Measurements from ENCODE around the gene SFMBT1.
A peak's percentile ranks its signal among the peaks of the same experiment; 100 is the strongest.

Gene SFMBT1

DNA sequence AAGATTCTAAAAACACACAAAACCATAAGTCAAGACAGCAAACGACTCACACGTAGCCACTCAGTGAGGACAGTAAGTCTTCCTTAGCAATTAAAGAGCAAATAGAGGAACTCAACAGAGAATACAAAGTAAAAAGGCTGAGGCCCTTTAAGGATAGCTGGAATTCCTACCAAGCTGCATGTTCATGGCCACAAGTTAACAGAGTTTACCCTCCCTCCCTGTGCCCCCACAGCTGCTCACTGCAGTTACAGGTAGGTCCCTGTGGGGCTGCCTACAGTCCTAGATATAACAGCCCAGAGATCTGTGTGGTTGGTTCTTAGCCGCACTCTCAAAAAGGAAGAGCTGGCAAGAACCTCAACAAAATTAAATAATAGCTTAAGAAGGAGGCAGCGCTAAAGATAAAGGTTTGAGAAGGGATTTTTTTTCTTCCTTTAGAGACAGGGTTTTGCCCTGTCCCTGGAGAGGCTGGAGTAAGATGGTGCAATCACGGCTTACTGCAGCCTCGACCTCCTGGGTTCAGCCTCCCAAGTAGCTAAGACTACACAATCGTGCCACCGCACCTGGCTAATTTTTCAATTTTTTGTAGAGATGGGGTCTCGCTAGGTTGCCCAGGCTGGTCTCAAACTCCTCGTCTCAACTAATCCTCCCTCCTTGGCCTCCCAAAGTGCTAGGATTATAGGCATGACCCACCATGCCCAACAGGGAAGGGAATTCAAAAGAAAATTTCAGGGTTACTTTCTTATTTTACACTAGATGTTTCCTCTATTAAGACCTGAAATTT lies 19.3 kb downstream of the SFMBT1 start:
- Histone ChIP-seq H3K4me3 (ENCODE audit: low read depth, low read length) (no peak overlapping the region), H3K9me3 (ENCODE audit: control insufficient read depth, insufficient read depth, low read depth, low read length) (no peaks in the 10 kb centered on the region), H3K36me3 (ENCODE audit: control insufficient read depth in 2 of 2, insufficient read depth in 1 of 2, low read length in 2 of 2) (no peaks in the 10 kb centered on the region), H3K27ac (ENCODE audit: extremely low read depth, low read depth, low read length) (no peak overlapping the region; the same call in 1 of the 2 replicates), H3K4me1 (ENCODE audit: control insufficient read depth, insufficient read depth, low read length) (0 out of 2 replicates have a peak, but pooled peaks cover 10% of the 10 kb centered on the region)
- no peak for TF ChIP-seq GLI4 (tag by site-specific recombination; IDR thresholded peaks at IDR 0.05)
- peak; percentile 63 for TF ChIP-seq SCRT2 (tag by site-specific recombination; IDR thresholded peaks at IDR 0.05)
- no peak for TF ChIP-seq ZNF629 (tag by site-specific recombination; IDR thresholded peaks at IDR 0.05)
- no peak for TF ChIP-seq KLF8 (tag by site-specific recombination; IDR thresholded peaks at IDR 0.05)
- TF ChIP-seq, protein P1, sequence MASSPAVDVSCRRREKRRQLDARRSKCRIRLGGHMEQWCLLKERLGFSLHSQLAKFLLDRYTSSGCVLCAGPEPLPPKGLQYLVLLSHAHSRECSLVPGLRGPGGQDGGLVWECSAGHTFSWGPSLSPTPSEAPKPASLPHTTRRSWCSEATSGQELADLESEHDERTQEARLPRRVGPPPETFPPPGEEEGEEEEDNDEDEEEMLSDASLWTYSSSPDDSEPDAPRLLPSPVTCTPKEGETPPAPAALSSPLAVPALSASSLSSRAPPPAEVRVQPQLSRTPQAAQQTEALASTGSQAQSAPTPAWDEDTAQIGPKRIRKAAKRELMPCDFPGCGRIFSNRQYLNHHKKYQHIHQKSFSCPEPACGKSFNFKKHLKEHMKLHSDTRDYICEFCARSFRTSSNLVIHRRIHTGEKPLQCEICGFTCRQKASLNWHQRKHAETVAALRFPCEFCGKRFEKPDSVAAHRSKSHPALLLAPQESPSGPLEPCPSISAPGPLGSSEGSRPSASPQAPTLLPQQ (tag by site-specific recombination; IDR thresholded peaks at IDR 0.05) = 0 out of 2 replicates have a peak, but pooled peaks have one; percentile 25
- ChIA-PET POLR2A (no interaction called here), CTCF (no interaction called here)

DNA sequence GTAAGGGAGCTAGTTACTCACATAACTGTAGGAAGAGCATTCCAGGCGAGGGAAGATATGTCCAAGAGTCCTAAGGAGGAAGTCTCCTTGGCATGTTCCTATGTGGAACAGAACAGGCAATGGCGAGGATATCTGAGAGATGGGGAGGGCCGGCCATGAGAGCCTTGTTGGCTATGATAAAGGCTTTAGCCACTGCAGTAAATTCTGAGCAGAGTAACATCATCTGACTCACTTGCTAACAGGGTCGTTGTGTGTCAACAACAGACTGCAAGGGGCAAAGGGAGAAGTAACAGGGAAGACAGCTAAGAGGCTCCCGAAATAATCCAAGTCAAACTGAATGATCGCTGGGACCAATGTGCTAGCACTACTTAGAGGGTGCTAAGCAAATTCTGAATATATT lies 21.6 kb downstream of the SFMBT1 start:
- 0 out of 2 replicates have a peak, but pooled peaks cover 3% of the 10 kb centered on the region for H3K4me1 ChIP-seq (ENCODE audit: control insufficient read depth, insufficient read depth, low read length)
- CTCF ChIA-PET = interaction anchor here (0.9 kb wide), 1 partner anchor 20 kb away, joined by 4 read pairs; no protein-coding TSS in a partner anchor
- TF ChIP-seq ZNF704 (tag by site-specific recombination; IDR thresholded peaks at IDR 0.05) (no peak), ZSCAN30 (tag by site-specific recombination; IDR thresholded peaks at IDR 0.05) (no peak), ZNF37A (tag by site-specific recombination; IDR thresholded peaks at IDR 0.05) (no peak), ZNF747 (tag by site-specific recombination; IDR thresholded peaks at IDR 0.05) (no peak), OSR2 (tag by site-specific recombination; IDR thresholded peaks at IDR 0.05) (no peak), KLF16 (tag by site-specific recombination; IDR thresholded peaks at IDR 0.05) (no peak), ZNF514 (tag by site-specific recombination; IDR thresholded peaks at IDR 0.05) (no peak), ZNF248 (tag by site-specific recombination; IDR thresholded peaks at IDR 0.05) (no peak)
- H3K36me3 ChIP-seq (ENCODE audit: control insufficient read depth in 2 of 2, insufficient read depth in 1 of 2, low read length in 2 of 2) = no peaks in the 10 kb centered on the region
- no peaks in the 10 kb centered on the region for H3K9me3 ChIP-seq (ENCODE audit: control insufficient read depth, insufficient read depth, low read depth, low read length)
- H3K4me3 ChIP-seq (ENCODE audit: low read depth, low read length) = no peak overlapping the region
- POLR2A ChIA-PET = no interaction called here
- no peak overlapping the region for H3K27ac ChIP-seq (ENCODE audit: extremely low read depth, low read depth, low read length)

GRCh38 chr3:53023072-53023823 lies 22.6 kb downstream of the SFMBT1 start:
- Histone ChIP-seq H3K9me3 (ENCODE audit: control insufficient read depth, insufficient read depth, low read depth, low read length) (no peaks in the 10 kb centered on the region), H3K4me3 (ENCODE audit: low read depth, low read length) (no peak overlapping the region), H3K4me1 (ENCODE audit: control insufficient read depth, insufficient read depth, low read length) (0 out of 2 replicates have a peak, but pooled peaks cover 3% of the 10 kb centered on the region), H3K36me3 (ENCODE audit: control insufficient read depth in 2 of 2, insufficient read depth in 1 of 2, low read length in 2 of 2) (no peaks in the 10 kb centered on the region), H3K27ac (ENCODE audit: extremely low read depth, low read depth, low read length) (no peak overlapping the region)
- ChIA-PET CTCF (interaction anchor here (0.9 kb wide), 1 partner anchor 21 kb away, joined by 4 read pairs; no protein-coding TSS in a partner anchor), POLR2A (no interaction called here)
- no peak for TF ChIP-seq ZNF48 (tag by site-specific recombination; IDR thresholded peaks at IDR 0.05)
- no peak for TF ChIP-seq ZNF138 (tag by site-specific recombination; IDR thresholded peaks at IDR 0.05; ENCODE audit: borderline replicate concordance)
- TF ChIP-seq, protein P2, sequence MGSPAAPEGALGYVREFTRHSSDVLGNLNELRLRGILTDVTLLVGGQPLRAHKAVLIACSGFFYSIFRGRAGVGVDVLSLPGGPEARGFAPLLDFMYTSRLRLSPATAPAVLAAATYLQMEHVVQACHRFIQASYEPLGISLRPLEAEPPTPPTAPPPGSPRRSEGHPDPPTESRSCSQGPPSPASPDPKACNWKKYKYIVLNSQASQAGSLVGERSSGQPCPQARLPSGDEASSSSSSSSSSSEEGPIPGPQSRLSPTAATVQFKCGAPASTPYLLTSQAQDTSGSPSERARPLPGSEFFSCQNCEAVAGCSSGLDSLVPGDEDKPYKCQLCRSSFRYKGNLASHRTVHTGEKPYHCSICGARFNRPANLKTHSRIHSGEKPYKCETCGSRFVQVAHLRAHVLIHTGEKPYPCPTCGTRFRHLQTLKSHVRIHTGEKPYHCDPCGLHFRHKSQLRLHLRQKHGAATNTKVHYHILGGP (tag by site-specific recombination; IDR thresholded peaks at IDR 0.05) = no peak
- TF ChIP-seq ZNF521 (tag by site-specific recombination; IDR thresholded peaks at IDR 0.05) = no peak
- no peak for TF ChIP-seq GLI2 (tag by site-specific recombination; IDR thresholded peaks at IDR 0.05; ENCODE audit: borderline replicate concordance, low read depth)
- no peak for TF ChIP-seq ZBTB8A (tag by site-specific recombination; IDR thresholded peaks at IDR 0.05)

Measured in HEK293 (cell line).